K562 (cell line): ENCODE data around the gene PLEKHF1.
A peak's percentile ranks its signal among the peaks of the same experiment; 100 is the strongest.

Source experiments
- NCOA6 ChIP-seq: fragments of 450-650 bp; IDR thresholded peaks from 2 replicates; pipeline ENCODE4 v1.6.1; 2017; ENCODE audit warnings: mild to moderate bottlenecking
- TF ChIP-seq, protein P1 (sequence below), 3 experiments: IDR thresholded peaks in 2 of 3; conservative IDR thresholded peaks in 1 of 3; 2 replicates each; pipeline ENCODE4 v1.5.1; 2011 to 2012; ENCODE audit warnings: low read length in 3 of 3, mild to moderate bottlenecking in 3 of 3, control low read depth in 2 of 3, improper control_type of control experiment in 1 of 3, inconsistent platforms in 1 of 3, low read depth in 1 of 3, mixed read lengths in 1 of 3, moderate library complexity in 1 of 3; ENCODE audit not compliant: insufficient read depth in 2 of 3
- TF ChIP-seq, protein P2 (sequence below): fragments of 450-650 bp; IDR thresholded peaks from 2 replicates; pipeline ENCODE4 v1.6.1; 2018; ENCODE audit warnings: mild to moderate bottlenecking, low read depth; ENCODE audit not compliant: partially characterized antibody
- TF ChIP-seq, protein P3 (sequence below): IDR thresholded peaks from 2 replicates; pipeline ENCODE4 v1.6.1; 2012; ENCODE audit warnings: low read depth, low read length, improper control_type of control experiment, borderline replicate concordance

DNA sequence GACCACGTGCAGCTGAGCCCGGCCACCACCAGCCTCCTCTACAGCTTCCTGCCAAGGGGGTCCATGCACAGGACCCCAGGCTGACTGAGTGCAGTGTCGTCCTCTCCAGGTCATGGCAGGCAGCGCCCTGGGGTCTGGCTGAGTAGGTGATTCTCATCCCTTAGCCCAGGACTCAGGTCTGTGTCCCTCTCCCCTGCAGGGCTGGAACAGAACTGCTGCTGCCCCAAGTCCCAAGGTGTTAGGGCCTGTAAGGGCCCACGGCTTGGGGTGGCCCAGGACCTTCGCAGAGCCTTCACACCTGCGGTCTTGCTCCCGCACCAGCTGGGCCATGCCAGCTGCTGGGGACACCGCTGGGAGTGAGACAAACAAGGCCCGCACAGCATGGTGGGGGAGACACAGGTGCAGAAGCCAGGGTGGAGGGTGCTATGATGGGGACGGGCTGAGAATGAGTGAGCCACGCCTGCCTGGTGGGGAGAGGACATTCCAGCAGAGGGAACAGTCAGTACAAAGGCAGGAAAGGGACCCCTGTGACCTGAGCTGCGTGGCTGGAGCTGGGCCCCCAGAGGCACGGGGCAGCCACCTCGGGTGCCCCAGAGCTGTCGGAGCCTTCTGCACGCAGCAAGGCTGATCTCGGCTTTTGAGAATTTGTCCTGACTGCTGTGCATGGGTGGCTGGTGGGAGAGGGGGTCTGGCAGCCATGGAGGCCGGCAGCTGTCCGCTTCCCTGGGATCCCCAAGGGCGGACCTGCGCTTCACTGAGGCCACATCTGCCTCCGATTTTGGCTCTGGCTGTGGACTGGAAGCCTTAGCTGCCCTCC is 11.9 kb downstream of the PLEKHF1 start:
- no peak for TF ChIP-seq NCOA6
- TF ChIP-seq, protein P1, sequence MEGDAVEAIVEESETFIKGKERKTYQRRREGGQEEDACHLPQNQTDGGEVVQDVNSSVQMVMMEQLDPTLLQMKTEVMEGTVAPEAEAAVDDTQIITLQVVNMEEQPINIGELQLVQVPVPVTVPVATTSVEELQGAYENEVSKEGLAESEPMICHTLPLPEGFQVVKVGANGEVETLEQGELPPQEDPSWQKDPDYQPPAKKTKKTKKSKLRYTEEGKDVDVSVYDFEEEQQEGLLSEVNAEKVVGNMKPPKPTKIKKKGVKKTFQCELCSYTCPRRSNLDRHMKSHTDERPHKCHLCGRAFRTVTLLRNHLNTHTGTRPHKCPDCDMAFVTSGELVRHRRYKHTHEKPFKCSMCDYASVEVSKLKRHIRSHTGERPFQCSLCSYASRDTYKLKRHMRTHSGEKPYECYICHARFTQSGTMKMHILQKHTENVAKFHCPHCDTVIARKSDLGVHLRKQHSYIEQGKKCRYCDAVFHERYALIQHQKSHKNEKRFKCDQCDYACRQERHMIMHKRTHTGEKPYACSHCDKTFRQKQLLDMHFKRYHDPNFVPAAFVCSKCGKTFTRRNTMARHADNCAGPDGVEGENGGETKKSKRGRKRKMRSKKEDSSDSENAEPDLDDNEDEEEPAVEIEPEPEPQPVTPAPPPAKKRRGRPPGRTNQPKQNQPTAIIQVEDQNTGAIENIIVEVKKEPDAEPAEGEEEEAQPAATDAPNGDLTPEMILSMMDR (IDR thresholded peaks at IDR 0.05 in 2 of 3, conservative IDR thresholded peaks at IDR 0.05 in 1 of 3; ENCODE audit: insufficient read depth in 2 of 3, low read depth in 1 of 3, low read length in 3 of 3) = 0 out of 6 replicates have a peak, but pooled peaks of 1 of the 3 experiments have one; percentile 3
- TF ChIP-seq, protein P2, sequence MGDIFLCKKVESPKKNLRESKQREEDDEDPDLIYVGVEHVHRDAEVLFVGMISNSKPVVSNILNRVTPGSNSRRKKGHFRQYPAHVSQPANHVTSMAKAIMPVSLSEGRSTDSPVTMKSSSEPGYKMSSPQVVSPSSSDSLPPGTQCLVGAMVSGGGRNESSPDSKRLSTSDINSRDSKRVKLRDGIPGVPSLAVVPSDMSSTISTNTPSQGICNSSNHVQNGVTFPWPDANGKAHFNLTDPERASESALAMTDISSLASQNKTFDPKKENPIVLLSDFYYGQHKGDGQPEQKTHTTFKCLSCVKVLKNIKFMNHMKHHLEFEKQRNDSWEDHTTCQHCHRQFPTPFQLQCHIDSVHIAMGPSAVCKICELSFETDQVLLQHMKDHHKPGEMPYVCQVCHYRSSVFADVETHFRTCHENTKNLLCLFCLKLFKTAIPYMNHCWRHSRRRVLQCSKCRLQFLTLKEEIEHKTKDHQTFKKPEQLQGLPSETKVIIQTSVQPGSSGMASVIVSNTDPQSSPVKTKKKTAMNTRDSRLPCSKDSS = no peak
- TF ChIP-seq, protein P3, sequence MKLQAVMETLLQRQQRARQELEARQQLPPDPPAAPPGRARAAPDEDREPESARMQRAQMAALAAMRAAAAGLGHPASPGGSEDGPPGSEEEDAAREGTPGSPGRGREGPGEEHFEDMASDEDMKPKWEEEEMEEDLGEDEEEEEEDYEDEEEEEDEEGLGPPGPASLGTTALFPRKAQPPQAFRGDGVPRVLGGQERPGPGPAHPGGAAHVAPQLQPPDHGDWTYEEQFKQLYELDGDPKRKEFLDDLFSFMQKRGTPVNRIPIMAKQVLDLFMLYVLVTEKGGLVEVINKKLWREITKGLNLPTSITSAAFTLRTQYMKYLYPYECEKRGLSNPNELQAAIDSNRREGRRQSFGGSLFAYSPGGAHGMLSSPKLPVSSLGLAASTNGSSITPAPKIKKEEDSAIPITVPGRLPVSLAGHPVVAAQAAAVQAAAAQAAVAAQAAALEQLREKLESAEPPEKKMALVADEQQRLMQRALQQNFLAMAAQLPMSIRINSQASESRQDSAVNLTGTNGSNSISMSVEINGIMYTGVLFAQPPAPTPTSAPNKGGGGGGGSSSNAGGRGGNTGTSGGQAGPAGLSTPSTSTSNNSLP = no peak
